AML-193 (cell line): ENCODE measurements around the gene MGMT.

Experiments used
- DNase-seq, 2 experiments: peaks; one replicate each; lab custom pipeline; 2025; lab: John Stamatoyannopoulos, UW

The MGMT gene

DNA sequence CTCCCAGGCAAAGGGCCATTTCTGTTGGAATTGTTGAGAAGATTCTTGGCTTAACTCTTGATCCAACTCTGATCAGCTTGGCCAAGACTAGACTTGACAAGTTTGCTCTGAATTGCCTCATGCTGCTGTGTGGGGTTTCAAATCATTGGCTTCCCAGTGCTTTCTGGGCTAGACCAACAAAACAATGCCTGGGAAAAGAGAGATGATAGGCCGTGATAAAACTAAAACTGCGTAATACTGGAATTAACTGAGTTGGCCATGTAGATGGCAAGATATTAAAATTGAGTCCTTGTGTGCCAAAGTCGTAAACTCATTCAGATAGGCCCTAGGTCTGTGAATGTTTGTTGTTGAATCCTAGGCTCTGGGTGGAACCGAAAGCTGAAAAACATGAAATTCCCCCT is 222.6 kb downstream of the MGMT start:
- no peak for DNase-seq

DNA sequence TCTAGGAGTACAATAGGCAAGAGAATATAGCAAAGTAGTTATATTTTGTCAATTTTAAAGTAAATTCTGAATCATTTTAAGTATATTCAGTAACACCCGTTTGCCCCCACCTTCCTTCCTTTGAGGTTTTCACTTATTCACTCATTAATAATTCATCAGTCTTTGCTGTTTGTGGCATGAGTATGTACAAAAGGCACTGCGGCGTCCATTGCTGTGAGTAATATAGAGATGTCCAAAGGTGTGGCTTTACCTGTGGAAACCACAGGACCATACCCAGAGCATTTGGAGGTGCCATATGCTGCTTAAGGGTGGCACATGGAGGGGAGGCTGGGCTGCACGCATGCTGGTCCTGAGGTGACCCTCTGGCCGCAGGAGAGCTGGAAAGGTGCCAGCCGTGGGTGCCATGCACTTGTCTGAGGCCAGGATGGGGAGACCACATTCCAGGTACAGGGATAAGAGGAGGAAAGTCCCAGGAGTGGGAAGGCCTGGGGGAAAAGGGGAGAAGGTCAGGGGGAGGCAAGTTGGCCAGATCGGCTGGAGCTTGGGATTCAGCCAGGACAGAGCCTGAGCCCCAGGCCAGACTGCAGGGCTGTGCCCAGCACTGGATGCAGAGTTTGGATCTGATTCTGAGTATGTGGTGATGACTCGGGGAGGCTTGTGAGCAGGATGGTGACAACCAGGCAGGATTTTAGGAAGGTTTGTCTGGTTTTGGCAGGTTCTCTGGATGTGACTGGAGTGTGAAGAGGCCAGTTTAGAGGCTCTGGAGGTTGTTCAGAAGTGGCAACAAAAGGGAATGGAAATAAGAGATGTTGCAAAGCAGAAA is 223.4 kb downstream of the MGMT start:
- DNase-seq: no peak

DNA sequence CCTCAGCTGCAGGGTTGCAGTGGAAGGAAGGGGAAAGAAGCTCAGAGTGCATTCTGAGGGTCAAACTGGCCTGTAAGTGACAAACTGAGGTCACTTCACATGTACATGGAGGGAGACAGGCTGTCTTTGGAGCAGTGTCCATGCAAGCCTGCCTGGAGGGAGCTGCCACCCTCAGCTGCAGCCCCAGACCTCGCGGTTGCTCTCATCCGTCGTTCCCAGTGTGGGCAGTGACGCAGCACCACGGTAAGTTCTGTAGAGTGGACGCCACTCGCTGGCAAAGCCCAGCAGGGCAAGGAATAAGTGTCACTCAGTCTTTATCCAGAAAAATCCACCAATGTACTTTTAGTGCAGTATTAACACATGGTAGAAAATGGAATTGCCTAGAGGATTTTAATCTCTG is 225.7 kb downstream of the MGMT start:
- no peak for DNase-seq

DNA sequence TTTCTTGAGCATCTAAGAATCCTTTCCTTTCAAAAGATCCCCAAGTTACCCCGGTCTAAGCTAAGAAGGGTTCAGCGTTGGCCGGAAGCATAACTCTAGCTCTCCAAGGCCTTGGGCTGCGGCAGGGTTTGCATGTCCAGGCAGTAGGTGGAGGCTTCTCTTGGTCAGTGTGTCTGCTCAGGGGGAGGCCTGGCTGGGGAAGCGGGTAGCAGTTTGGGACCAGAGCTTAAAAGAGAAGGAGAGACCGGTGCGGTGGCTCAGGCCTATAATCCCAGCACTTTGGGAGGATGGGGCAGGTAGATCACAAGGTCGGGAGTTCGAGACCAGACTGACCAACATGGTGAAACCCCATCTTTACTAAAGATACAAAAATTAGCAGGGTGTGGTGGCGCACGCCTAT is 226.3 kb downstream of the MGMT start:
- no peak for DNase-seq

DNA sequence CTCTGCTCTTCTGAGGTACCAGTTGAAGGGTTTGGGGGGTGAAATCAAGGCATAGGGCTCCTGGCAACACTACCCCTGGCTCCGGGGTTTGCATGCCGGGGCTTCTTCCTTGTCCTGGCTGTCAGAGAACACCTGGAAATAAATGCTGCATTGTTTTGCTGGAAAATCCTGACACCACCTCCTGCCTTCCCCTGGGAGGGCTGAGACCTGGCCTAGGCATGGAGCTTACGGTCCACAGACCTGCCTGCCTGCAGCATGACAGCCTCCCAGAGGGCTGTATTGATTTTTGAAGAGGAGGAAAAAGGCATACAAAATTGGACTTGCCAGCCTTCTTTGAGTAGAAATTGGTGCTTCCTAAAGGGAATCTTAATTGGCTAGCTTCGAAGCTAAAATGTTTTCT is 227.1 kb downstream of the MGMT start:
- no peak for DNase-seq

DNA sequence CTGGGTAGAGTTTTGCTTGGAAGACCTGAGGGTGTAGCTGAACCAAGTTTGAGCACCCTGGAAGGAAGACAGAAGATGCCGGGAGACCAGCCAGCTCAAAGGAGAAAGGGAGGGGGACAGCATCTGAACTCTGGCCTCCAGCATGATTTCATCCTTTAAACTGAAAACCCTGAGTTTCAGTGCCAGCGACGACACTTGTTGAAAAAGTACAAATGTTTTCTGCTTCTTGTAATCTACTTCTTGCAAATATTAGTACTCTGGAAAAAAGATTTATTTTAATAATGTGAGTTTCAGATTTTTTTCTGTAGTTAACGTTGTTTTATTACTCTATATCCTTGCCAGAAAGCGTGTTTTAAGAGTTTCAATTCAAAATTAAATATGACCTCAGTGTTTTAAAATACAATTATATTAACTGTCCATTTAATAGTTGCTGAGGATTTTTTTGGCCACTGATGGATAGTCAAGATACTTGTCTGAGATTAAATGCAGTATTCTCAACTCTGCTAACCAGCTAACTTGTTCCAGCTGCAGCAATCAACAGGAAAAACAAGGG is 227.7 kb downstream of the MGMT start:
- no peak for DNase-seq

DNA sequence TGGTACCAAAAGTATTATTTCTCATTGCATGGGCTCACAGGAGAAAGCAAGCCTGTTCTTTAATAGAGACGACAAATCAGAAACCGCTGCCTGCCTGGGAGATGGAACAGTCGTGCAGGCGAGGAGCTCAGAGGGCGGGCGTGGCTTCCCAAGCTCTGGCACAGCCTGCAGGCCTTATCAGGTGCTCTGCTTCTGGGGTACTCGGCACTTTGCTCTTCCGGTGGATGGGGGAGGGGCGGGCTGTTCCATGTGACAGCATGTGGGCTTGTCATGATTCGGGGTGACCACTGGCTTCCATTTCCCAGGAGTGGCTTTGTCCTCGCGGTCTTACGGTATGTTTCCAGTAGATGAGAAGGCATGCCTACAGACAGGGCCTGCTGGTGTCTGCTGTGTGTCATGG is 228.6 kb downstream of the MGMT start:
- no peak for DNase-seq

DNA sequence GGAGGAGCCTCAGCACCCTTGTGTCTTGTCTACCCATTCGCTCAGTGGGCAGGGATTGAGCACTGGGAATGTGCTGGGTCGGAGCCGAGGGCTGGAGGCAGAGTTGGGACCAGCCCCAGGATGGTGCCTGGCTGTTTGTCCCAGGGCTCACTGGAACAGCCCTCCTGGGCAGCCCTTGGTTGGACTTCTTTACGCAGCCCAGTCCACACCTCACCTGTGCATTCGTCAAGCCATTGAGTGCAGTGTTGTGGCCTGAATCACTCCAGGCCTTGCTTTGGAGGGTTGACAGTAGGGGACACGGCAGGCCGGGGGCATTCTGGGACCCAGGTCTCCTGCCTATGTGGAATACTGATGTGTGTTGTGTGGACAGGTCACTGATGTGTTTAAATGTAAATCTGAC is 229.6 kb downstream of the MGMT start:
- DNase-seq: no peak

DNA sequence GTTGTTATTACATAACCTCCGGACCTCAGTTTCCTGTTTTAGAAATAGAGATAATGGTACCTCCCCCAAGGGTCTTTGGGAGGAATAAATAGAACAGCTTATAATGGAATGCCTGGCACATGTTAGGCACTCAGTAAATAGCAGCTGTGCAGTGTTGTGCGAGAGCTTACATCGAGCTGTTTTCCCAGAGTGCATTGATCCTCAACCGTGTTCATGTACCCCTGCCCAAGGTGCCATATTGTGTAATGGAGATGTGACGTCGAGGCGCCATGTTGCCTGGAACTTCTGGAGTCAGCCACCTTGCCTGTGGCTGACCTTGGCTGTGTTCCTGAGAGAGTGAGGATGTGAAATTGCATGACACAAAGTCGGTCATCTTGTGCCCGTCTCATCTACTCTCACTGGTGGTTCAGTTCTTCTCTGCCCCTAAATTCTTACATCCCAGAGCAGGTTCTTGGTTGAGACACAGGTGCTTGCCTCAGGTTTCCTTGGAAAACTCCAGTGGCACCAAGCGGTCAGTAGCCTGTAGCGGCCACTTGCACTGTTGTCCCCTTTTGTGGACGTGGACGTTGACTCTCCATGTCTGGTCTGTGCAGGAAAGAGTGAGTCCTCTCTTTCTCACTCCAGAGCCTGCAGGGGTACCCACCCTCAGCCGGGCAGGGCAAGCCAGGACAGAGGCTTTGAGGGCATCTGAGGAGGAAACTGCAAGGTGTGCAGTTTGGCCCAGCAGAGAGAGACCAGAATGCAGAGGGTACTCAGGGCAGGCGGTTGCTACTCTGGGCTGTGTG is 230.6 kb downstream of the MGMT start:
- no peak for DNase-seq

DNA sequence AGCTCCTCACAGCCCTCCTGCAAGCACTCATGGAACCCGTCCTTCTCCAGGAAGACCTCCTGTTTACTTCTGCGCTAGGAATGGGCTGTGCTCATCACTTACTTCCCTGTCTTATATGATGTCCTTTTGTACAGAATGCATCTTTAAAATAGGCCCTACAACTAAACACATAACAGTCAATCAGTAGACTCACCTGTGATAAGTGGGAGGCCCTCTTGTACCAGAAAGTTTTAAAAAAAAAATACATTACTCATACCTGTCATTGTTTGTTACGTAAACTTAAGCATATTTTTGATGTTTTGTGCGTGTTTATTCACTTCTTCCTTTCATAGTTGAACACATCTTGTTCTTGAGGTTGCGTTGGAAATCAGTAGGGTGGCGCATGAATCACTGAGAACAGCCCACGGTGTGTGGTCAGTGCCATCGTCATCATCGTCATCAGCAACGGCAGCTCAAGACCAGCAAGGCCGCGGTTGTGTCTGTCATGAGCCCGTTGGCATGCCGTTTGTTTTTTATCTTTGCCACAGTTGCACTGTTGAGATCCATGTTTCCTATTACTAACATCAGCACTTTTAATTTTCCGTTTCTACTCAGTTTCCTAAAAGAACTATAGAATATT is 232.8 kb downstream of the MGMT start:
- DNase-seq: no peak

DNA sequence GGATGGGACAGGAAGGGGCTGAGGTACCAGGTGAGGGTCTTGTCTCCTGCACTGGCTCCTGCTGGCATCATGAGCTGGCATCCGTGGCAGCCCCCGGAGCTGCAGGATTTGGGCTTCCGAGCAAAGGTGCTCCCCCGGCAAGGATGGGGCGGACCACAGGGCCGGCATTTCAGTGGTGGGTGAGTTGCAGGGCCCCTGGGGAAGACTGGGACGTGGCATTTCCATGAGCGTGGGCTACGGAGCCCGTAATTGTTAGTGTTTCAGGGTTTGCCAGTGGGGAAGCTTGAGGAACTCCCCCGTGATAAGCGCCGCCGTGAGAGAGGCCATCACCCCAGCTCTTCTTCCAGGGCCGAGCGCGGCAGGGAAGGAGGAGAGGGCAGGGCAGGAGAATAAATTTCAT is 235.6 kb downstream of the MGMT start:
- no peak for DNase-seq

DNA sequence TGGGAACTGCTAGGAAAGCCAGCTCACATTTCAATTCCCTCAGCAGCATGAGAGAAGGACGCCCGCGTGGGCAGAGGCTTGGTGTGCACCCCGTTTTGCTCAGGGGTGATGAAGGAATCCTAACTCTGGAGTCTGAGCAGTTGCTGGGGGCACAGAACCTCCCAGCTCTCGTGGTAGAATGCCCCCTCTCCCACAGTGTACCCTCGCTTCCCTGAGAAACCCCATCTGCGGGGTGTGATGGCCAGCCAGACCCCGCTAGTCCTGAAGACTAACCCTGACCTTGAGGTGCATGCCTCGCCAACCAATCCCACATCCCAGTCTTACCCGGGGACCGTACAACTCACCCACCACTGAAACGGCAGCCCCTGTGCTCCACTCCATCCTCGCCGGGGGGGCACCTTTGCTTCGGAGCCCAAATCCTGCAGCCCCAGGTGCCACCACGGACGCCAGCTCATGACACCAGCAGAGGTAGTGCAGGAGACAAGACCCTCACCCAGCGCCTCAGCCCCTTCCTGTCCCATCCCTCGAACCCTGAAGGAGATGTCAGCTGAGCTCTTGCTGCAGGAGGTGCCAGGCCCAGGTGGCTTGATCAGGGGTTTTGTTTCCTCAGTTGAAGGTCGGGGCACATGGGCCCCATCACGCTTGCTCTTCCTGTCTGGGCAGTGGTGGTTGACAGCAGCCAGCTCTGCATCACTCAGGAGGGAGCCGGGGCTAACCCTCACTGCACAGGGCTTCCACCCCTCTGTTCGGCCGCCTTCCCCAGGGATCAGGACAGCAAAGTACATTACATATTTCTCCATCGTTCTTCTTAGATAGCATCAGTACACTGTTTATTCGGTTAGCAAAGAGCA is 236.5 kb downstream of the MGMT start:
- no peak for DNase-seq

DNA sequence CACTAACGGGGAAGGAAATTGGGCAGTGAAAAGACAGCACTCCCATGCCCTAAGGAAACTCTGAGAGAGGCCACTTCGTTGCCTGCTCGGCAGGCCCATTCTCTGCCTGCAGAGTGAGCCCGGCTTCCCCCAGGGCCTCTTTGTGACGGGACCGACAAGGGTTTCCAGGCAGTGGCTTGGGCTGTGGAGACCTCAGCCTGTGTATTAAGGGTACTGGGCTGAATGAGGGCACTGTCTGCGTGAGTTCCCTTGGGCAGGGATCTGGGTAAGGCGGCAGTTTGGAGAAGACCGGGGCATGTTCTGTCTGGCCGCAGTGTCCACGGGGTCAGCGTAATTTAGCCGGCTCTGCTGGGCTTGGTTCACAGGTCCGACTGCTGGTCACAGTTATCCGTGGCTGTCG is 237.2 kb downstream of the MGMT start:
- DNase-seq: no peak

DNA sequence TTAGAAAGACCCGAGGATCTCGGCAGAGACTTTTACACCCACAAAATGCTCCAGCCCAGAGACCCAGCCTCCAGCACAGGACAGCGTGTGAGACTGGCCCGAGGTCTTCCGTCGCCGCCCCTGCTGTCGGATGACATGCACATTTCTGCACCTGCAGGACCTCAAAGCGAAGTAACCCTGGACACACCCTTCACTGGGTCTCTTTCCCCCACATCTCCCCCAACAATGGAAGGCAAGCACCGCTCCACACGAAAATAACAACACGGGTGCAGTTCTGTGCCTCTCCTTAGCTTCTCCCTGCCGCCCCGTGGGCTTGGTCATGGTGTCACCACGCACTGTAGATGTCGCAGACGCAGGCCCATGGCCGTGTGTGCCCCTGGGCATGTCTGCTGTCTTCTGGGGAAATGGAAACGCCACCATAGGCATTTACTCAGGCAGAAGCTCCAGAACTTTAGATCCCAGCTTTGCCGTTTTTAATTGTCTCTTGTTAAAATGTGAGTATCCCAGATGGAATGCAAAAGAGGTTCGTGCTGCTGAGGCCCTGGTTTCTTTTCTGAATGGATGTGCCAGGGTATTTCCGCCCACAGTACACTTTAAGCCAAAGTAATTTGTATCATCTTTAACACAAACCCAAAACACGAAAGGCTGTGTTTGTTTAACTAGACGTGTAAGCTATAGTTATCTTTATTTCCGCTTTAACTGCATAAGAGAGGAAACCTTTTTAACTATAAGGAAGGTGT is 237.9 kb downstream of the MGMT start:
- DNase-seq: no peak

DNA sequence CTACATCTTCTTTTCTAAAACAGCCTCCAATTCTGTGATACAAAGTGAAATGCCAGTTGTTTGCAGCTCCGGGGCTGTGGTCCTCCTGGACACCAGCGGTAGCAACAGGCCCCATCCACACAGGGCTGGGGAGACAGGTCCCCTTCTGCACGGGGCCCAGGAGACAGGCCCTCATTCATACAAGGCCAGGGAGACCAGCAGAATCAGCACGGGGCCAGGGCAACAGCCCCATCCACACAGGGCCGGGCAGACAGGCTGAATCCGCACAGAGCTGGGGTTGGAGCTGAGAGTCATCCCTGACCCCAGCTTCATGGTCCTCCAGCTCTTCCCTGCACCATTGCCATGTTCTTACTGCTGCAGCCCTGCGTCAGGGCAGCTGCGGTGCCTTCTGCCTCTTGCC is 238.6 kb downstream of the MGMT start:
- no peak for DNase-seq

DNA sequence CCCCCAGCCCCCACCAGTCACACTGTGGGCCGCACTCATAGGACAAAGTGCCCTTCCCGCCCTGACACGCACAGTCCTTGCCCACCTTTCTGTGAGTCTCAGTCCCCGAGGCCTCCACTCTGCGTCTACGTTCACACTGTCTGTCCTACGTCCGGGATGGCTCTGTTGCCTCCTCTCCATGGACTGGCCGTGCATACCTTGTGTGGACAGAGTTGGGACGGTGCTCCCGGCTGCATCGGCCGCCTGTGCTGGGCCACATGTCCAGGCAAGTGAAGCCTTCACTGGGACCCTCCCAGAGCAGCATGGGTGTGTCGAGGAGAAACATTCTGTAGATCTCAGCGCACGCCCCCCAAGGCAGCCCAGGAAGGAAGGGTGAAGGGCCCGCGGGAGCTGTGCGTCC is 239.0 kb downstream of the MGMT start:
- no peak for DNase-seq

DNA sequence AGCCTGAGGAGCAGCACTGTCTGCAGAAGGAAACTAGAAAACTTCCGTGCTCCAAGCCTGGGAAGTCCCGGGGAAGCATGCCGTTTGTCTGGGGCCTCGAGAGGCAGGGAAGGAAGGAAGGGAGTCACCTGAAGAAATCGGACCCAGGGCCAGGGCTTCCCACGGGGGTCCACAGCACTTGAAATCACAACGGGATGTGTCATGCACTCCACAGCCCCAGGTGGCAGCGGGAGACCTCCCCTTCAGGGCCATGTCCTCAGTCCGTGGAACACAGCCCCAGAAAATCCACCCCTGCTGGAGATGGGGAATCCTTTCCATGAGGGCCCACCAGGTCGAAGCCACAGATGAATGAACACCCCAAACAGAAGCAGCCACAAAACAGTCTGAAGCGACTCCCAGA is 239.5 kb downstream of the MGMT start:
- no peak for DNase-seq

DNA sequence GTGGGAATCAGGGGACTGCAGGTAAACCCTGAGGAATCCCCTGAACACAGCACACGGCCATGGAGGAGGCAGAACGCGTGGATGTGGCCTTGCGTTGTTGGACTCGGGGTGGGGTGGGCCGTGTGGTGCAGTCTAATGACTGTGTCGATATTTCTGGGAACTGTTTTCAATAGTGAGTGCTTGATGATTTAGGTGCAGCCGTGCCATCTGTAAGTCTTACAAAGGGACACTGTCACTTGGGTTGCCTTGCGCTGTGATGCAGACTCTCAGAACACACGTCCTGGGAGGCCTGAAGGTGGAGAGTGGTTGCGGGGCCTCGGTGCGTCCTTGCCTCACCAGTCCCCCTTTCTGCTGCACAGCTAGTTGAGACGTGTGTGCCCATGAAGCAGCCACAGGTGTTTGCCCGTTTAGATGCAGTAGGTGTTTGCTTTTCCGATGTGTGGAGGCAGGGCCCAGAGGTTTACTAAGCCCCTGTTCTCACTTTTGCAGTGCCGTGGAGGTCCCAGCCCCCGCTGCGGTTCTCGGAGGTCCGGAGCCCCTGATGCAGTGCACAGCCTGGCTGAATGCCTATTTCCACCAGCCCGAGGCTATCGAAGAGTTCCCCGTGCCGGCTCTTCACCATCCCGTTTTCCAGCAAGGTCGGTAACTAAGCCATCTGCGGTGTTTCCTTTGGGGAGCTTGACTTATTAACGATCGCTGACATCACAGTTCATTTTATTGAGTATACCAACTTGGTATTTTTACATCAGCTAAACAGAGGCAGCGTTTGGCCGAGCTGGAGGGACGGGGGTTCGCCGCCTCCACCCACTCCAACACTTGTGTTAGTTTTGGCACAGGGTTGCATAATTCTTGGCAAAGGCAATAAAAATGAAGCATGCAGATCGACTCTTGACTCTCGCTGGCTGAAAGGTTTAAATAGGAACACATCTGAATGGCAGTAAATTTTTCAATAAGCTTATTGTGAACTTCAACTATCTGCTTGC is 240.7 kb downstream of the MGMT start:
- no peak for DNase-seq

DNA sequence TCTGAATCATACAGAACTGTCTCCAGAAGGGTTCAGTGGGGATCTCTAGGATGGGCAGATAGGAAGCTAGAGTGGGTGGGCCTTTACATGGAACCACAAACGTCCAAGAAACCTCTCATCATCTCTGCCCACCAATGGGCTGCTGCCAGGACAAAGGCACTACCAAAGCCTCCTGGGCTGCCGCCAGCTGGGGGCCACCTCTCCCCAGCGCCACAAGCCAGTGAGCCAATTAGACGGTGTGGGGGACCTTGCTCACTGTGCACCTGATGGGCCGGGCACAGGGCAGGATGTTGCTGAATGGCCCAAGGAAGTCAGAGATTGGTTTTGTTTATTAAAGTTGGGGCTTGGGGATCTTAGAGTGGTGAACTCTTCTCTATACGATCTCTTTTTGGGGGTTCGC is 242.1 kb downstream of the MGMT start:
- no peak for DNase-seq
